GM12892 (cell line): ENCODE results near the gene JARID2.

Source experiments
- POLR2A ChIP-seq: IDR thresholded peaks from 2 replicates; pipeline ENCODE4 v1.6.1; 2011; ENCODE audit warnings: low read depth, low read length, control low read depth
- POLR2AphosphoS5 ChIP-seq: IDR thresholded peaks from 2 replicates; pipeline ENCODE4 v1.6.1; 2011; ENCODE audit warnings: low read depth, low read length, control low read depth
- TAF1 ChIP-seq: IDR thresholded peaks from 2 replicates; pipeline ENCODE4 v1.6.1; 2011; ENCODE audit warnings: low read depth, mild to moderate bottlenecking, control low read depth, low read length, borderline replicate concordance

- TF ChIP-seq POLR2A: no peak
- no peak for TF ChIP-seq POLR2AphosphoS5
- TF ChIP-seq TAF1: no peak
These were observed 307.2 kb downstream of the JARID2 start for GRCh38 chr6:15553031-15553430.
